SK-N-SH (cell line): ENCODE data around the gene IFNA1. TPM values are rescaled to one million over a fixed set of nuclear protein-coding genes. Genes with fewer than 3 reads are reported as not detected.
"Not testable (repeated sequence)": the region's sequence is repeated elsewhere in the genome, so short reads cannot be mapped to it uniquely, and the experiment has no call there.

Experiments used
- CTCF ChIA-PET: fragments of 300-600, 350-600 bp; formaldehyde crosslinking; extraction: SDS; loops from one replicate; lab custom pipeline; 2021; lab: Yijun Ruan, JAX
- POLR2A ChIA-PET: fragments of 350-600 bp; sonication (Branson Sonifier 250); formaldehyde crosslinking; extraction: SDS; loops from one replicate; lab custom pipeline; 2020; ENCODE audit warnings: antibody characterized with exemption, inconsistent platforms; lab: Yijun Ruan, JAX
- DNase-seq: peaks from one replicate; pipeline ENCODE4 v3.0.0; 2012
- H2AFZ ChIP-seq: fragments of 200-600 bp; sonication (generic); 2 replicates; pipeline ENCODE4 v1.8.1; 2016; ENCODE audit warnings: antibody characterized with exemption, mild to moderate bottlenecking, low read depth
- H3F3A ChIP-seq: fragments of 200-600 bp; sonication (generic); replicated peaks from 2 replicates; pipeline ENCODE3; 2016; ENCODE audit warnings: antibody characterized with exemption, mild to moderate bottlenecking; ENCODE audit not compliant: insufficient read depth
- H3K27ac ChIP-seq, 2 experiments: fragments of 200-500 bp in 1 of 2; fragments of 200-600 bp in 1 of 2; sonication (Bioruptor generic) in 1 of 2; sonication (generic), shearing (Covaris generic) in 1 of 2; 2 replicates each; pipeline versions ENCODE4 v1.5.1 to v1.6.1; 2014 to 2016; ENCODE audit warnings: low read depth in 2 of 2, inconsistent platforms in 1 of 2, low read length in 1 of 2, mild to moderate bottlenecking in 1 of 2, mixed read lengths in 1 of 2
- H3K27me3 ChIP-seq: fragments of 200-600 bp; sonication (generic), shearing (Covaris generic); 2 replicates; pipeline ENCODE4 v1.6.1; 2016; ENCODE audit warnings: mixed run types; ENCODE audit not compliant: insufficient read depth
- H3K36me3 ChIP-seq, 2 experiments: fragments of 200-500 bp in 1 of 2; fragments of 200-600 bp in 1 of 2; sonication (Bioruptor generic) in 1 of 2; sonication (generic) in 1 of 2; replicated peaks in 1 of 2; 2 replicates each; pipeline versions ENCODE3 to v1.5.1; 2014 to 2016; ENCODE audit warnings: low read length in 1 of 2, mild to moderate bottlenecking in 1 of 2; ENCODE audit not compliant: insufficient read depth in 2 of 2, control insufficient read depth in 1 of 2
- H3K4me1 ChIP-seq, 2 experiments: fragments of 200-500 bp in 1 of 2; fragments of 200-600 bp in 1 of 2; sonication (Bioruptor generic) in 1 of 2; sonication (generic), shearing (Covaris generic) in 1 of 2; 2 replicates each; pipeline versions ENCODE4 v1.5.1 to v1.6.1; 2014 to 2016; ENCODE audit warnings: low read depth in 1 of 2, low read length in 1 of 2, mixed run types in 1 of 2; ENCODE audit not compliant: insufficient read depth in 2 of 2, control insufficient read depth in 1 of 2
- H3K4me2 ChIP-seq: fragments of 200-600 bp; sonication (generic), shearing (Covaris generic); 2 replicates; pipeline ENCODE4 v1.6.1; 2017; ENCODE audit warnings: mixed run types
- H3K4me3 ChIP-seq, 2 experiments: fragments of 200-500 bp in 1 of 2; fragments of 200-600 bp in 1 of 2; sonication (Bioruptor generic) in 1 of 2; sonication (generic), shearing (Covaris generic) in 1 of 2; 2 replicates each; pipeline versions ENCODE4 v1.5.1 to v1.8.1; 2014 to 2016; ENCODE audit warnings: low read depth in 2 of 2, inconsistent platforms in 1 of 2, low read length in 1 of 2, mild to moderate bottlenecking in 1 of 2, mixed read lengths in 1 of 2, moderate library complexity in 1 of 2
- H3K79me2 ChIP-seq: fragments of 200-600 bp; sonication (generic); 2 replicates; pipeline ENCODE4 v1.8.1; 2017; ENCODE audit warnings: mild to moderate bottlenecking; ENCODE audit not compliant: insufficient read depth
- H3K9ac ChIP-seq: fragments of 200-600 bp; sonication (generic); 2 replicates; pipeline ENCODE4 v1.6.1; 2017; ENCODE audit warnings: mixed run types
- H3K9me2 ChIP-seq: fragments of 200-600 bp; sonication (generic); 2 replicates; pipeline ENCODE4 v1.6.1; 2017; ENCODE audit warnings: mixed run types
- H3K9me3 ChIP-seq: fragments of 200-600 bp; sonication (generic); 2 replicates; pipeline ENCODE4 v1.6.1; 2017; ENCODE audit warnings: mixed run types, mild to moderate bottlenecking, moderate library complexity
- H4K20me1 ChIP-seq: fragments of 200-600 bp; sonication (generic); 2 replicates; pipeline ENCODE4 v1.6.1; 2017; ENCODE audit warnings: mild to moderate bottlenecking, mixed run types; ENCODE audit not compliant: insufficient read depth
- CHD2 ChIP-seq: fragments of 150-350 bp; IDR thresholded peaks from 2 replicates; pipeline ENCODE4 v1.6.1; 2018; ENCODE audit warnings: low read length; ENCODE audit not compliant: partially characterized antibody
- CTCF ChIP-seq: fragments of 200-600 bp; sonication (generic); IDR thresholded peaks from 2 replicates; pipeline ENCODE4 v1.6.1; 2017; ENCODE audit warnings: antibody characterized with exemption, mild to moderate bottlenecking, moderate library complexity
- ELF1 ChIP-seq: IDR thresholded peaks from 2 replicates; pipeline ENCODE4 v1.4.0; 2012
- EZH2phosphoT487 ChIP-seq: fragments of 200-600 bp; sonication (generic); IDR thresholded peaks from 2 replicates; pipeline ENCODE4 v1.6.1; 2017; ENCODE audit warnings: low read depth, mixed run types, mild to moderate bottlenecking, antibody characterized with exemption, moderate library complexity, borderline replicate concordance
- FOSL2 ChIP-seq: IDR thresholded peaks from 2 replicates; pipeline ENCODE4 v1.4.0; 2012; ENCODE audit warnings: low read depth, mild to moderate bottlenecking, moderate library complexity, borderline replicate concordance
- FOXM1 ChIP-seq: IDR thresholded peaks from 2 replicates; pipeline ENCODE4 v1.4.0; 2012; ENCODE audit warnings: low read depth, mild to moderate bottlenecking
- GABPA ChIP-seq: IDR thresholded peaks from 2 replicates; pipeline ENCODE4 v1.4.0; 2012; ENCODE audit warnings: low read depth, mild to moderate bottlenecking
- GATA2 ChIP-seq: sonication (generic); formaldehyde crosslinking; IDR thresholded peaks from 2 replicates; pipeline ENCODE4 v1.5.0; 2020; ENCODE audit warnings: mild to moderate bottlenecking, missing genetic modification reagents
- MXI1 ChIP-seq: IDR thresholded peaks from 2 replicates; pipeline ENCODE4 v1.6.1; 2012; ENCODE audit warnings: mild to moderate bottlenecking, low read depth, low read length, improper control_type of control experiment
- POLR2AphosphoS5 ChIP-seq: IDR thresholded peaks from 2 replicates; pipeline ENCODE4 v1.6.1; 2012; ENCODE audit warnings: low read depth, low read length
- RCOR1 ChIP-seq: fragments of 150-350 bp; IDR thresholded peaks from 2 replicates; pipeline ENCODE4 v1.6.1; 2017; ENCODE audit warnings: antibody characterized with exemption, low read length
- RXRA ChIP-seq: IDR thresholded peaks from 2 replicates; pipeline ENCODE4 v1.4.0; 2012; ENCODE audit warnings: low read depth, mild to moderate bottlenecking, borderline replicate concordance
- SIN3A ChIP-seq: IDR thresholded peaks from 2 replicates; pipeline ENCODE4 v1.6.1; 2012; ENCODE audit warnings: low read depth, mild to moderate bottlenecking, low read length, moderate library complexity, borderline replicate concordance
- TAF1 ChIP-seq: IDR thresholded peaks from 2 replicates; pipeline ENCODE4 v1.6.1; 2012; ENCODE audit warnings: low read depth, mild to moderate bottlenecking, low read length, moderate library complexity, borderline replicate concordance
- TEAD4 ChIP-seq: IDR thresholded peaks from 2 replicates; pipeline ENCODE4 v1.4.0; 2012; ENCODE audit warnings: mild to moderate bottlenecking, borderline replicate concordance; ENCODE audit not compliant: insufficient read depth
- USF1 ChIP-seq: IDR thresholded peaks from 2 replicates; pipeline ENCODE4 v1.4.0; 2012; ENCODE audit warnings: low read depth, borderline replicate concordance
- WGBS: methylation state at CpG from one replicate; pipeline ENCODE4 v1.1.6; 2017; ENCODE audit warnings: low lambda C conversion rate; 5-methylcytosine and 5-hydroxymethylcytosine counted together
- polyA plus RNA-seq, 3 experiments: library from polyadenylated mRNA; depleted of rRNA; stranded (reverse); fragments of >200 nt; gene quantifications; 2 replicates each; pipeline ENCODE4 v1.2.3, GENCODE V29; 2012

Gene IFNA1
- polyA plus RNA-seq, 1 of the 3 experiments (the other 2 are of a cell fraction) = not detected

GRCh38 chr9:21435015-21435383 is 5.2 kb upstream of the IFNA1 start:
- H3K4me2 ChIP-seq, DNase-seq, H3K79me2 ChIP-seq, H3K4me1 ChIP-seq, H2AFZ ChIP-seq, H3K9me2 ChIP-seq, H3K36me3 ChIP-seq, H3K27ac ChIP-seq, H3K27me3 ChIP-seq, H3K9me3 ChIP-seq, H3K9ac ChIP-seq, H3K4me3 ChIP-seq, POLR2A ChIA-PET, H3F3A ChIP-seq, H4K20me1 ChIP-seq: not testable (repeated sequence)
- 2% methylated on average over 6 of the region's 7 CpGs for WGBS
- CTCF ChIA-PET = interaction anchor here (0.9 to 2.3 kb wide), 30 partner anchors 8 to 684 kb away, joined by 3 to 18 read pairs (median 4); partner anchors contain the start of genes IFNA8 and KLHL9

- no peaks in the 10 kb centered on the region for H3F3A ChIP-seq
- WGBS = 28% methylated on average over 4 of the region's 4 CpGs
- H3K4me1 ChIP-seq = no peaks in the 10 kb centered on the region
- H3K9ac ChIP-seq = no peak overlapping the region
- no peak overlapping the region for H3K27ac ChIP-seq
- H3K9me3 ChIP-seq = no peaks in the 10 kb centered on the region
- no peaks in the 10 kb centered on the region for H3K36me3 ChIP-seq
- H2AFZ ChIP-seq = no peak overlapping the region
- H3K4me3 ChIP-seq = no peak overlapping the region
- TF ChIP-seq FOSL2 (no peak), TAF1 (no peak), FOXM1 (no peak), TEAD4 (no peak), EZH2phosphoT487 (no peak), CHD2 (no peak), CTCF (no peak), GATA2 (CRISPR knock-in tag) (no peak), SIN3A (no peak), POLR2AphosphoS5 (no peak), ELF1 (no peak), GABPA (no peak), MXI1 (no peak), USF1 (no peak), RXRA (no peak), RCOR1 (no peak)
- H3K4me2 ChIP-seq = no peak overlapping the region
- H3K9me2 ChIP-seq = no peaks in the 10 kb centered on the region
- POLR2A ChIA-PET = no interaction called here
- DNase-seq = no peak
- H3K79me2 ChIP-seq = no peaks in the 10 kb centered on the region
- peaks cover 12% of the 10 kb centered on the region; the same call in 1 of the 2 replicates for H3K27me3 ChIP-seq
- CTCF ChIA-PET = interaction anchor here (1.1 to 2.2 kb wide), 2 partner anchors 10 to 22 kb away, joined by 3 to 11 read pairs; no protein-coding TSS in a partner anchor
- no peaks in the 10 kb centered on the region for H4K20me1 ChIP-seq
These were observed 3.8 kb downstream of the IFNA1 start for GRCh38 chr9:21443849-21444625.

GRCh38 chr9:21449312-21449711 is 9.1 kb downstream of the IFNA1 start:
- H3K79me2 ChIP-seq, DNase-seq, H4K20me1 ChIP-seq, H3K4me3 ChIP-seq, H3K27ac ChIP-seq, H3K4me2 ChIP-seq, POLR2A ChIA-PET, H2AFZ ChIP-seq, H3F3A ChIP-seq, H3K9me2 ChIP-seq, H3K4me1 ChIP-seq, CTCF ChIA-PET, H3K9me3 ChIP-seq, H3K9ac ChIP-seq, H3K36me3 ChIP-seq: not testable (repeated sequence)
- peaks cover 12% of the 10 kb centered on the region for H3K27me3 ChIP-seq
- WGBS = 8% methylated on average over 5 of the region's 5 CpGs
